GM12872 (cell line): Measurements from ENCODE around the gene CCBE1.

Source experiments
- CTCF ChIP-seq: IDR thresholded peaks from 3 replicates; pipeline ENCODE4 v1.5.1; 2011; ENCODE audit warnings: low read depth, mild to moderate bottlenecking, low read length, moderate library complexity; ENCODE audit not compliant: insufficient read depth

CCBE1 gene

GRCh38 chr18:59660366-59660765 lies 36.9 kb downstream of the CCBE1 start:
- TF ChIP-seq CTCF: no peak

- TF ChIP-seq CTCF: no peak
Measured at GRCh38 chr18:59659508-59660170, 37.6 kb downstream of the CCBE1 start.

GRCh38 chr18:59658941-59659340 lies 38.3 kb downstream of the CCBE1 start:
- TF ChIP-seq CTCF: no peak

- TF ChIP-seq CTCF: no peak
Measured at GRCh38 chr18:59657012-59657411, 40.2 kb downstream of the CCBE1 start.

- no peak for TF ChIP-seq CTCF
Measured at GRCh38 chr18:59656373-59656887, 40.8 kb downstream of the CCBE1 start.

- TF ChIP-seq CTCF: no peak
Measured at GRCh38 chr18:59655676-59656075, 41.5 kb downstream of the CCBE1 start.

GRCh38 chr18:59651071-59651470 lies 46.2 kb downstream of the CCBE1 start:
- TF ChIP-seq CTCF: no peak
